ENCODE measurements around the gene CLEC18A.
"Not testable (repeated sequence)": the region's sequence is repeated elsewhere in the genome, so short reads cannot be mapped to it uniquely, and the experiment has no call there.

The CLEC18A gene

GRCh38 chr16:69931631-69932030, 19.5 kb upstream of the CLEC18A start:
- no peak for DNase-seq

- DNase-seq, result no peak
Observed at GRCh38 chr16:69932228-69932627, 18.9 kb upstream of the CLEC18A start.

- no peak for DNase-seq
Observed at GRCh38 chr16:69932691-69933392, 18.3 kb upstream of the CLEC18A start.

GRCh38 chr16:69934044-69934443, 17.1 kb upstream of the CLEC18A start:
- no peak for DNase-seq

GRCh38 chr16:69934751-69935150, 16.4 kb upstream of the CLEC18A start:
- no peak for DNase-seq

GRCh38 chr16:69935278-69935711, 15.8 kb upstream of the CLEC18A start:
- DNase-seq, result no peak

- no peak for DNase-seq
Observed at GRCh38 chr16:69935740-69936139, 15.4 kb upstream of the CLEC18A start.

- no peak for DNase-seq
Observed at GRCh38 chr16:69936252-69936651, 14.9 kb upstream of the CLEC18A start.

GRCh38 chr16:69936751-69937211, 14.4 kb upstream of the CLEC18A start:
- DNase-seq, result no peak

- no peak for DNase-seq
Observed at GRCh38 chr16:69937465-69937951, 13.6 kb upstream of the CLEC18A start.

- DNase-seq, result no peak
Observed at GRCh38 chr16:69938981-69939820, 11.9 kb upstream of the CLEC18A start.

GRCh38 chr16:69939821-69940585, 11.1 kb upstream of the CLEC18A start:
- no peak for DNase-seq

GRCh38 chr16:69940676-69941075, 10.5 kb upstream of the CLEC18A start:
- no peak for DNase-seq

- DNase-seq, result no peak
Observed at GRCh38 chr16:69941251-69942098, 9.7 kb upstream of the CLEC18A start.

GRCh38 chr16:69942099-69942491, 9.0 kb upstream of the CLEC18A start:
- DNase-seq, result no peak

- DNase-seq, result no peak
Observed at GRCh38 chr16:69942627-69943170, 8.4 kb upstream of the CLEC18A start.

- not testable (repeated sequence) for DNase-seq
Observed at GRCh38 chr16:69943241-69944036, 7.7 kb upstream of the CLEC18A start.

GRCh38 chr16:69950411-69950810, 723 bp upstream of the CLEC18A start:
- DNase-seq, result not testable (repeated sequence)

- not testable (repeated sequence) for DNase-seq
Observed at GRCh38 chr16:69951672-69952031, 518 bp downstream of the CLEC18A start.

- not testable (repeated sequence) for DNase-seq
Observed at GRCh38 chr16:69952116-69952515, 982 bp downstream of the CLEC18A start.

Measured in NCI-H1930 (cell line).